ENCODE results near the gene PATL1. TPM values are rescaled to one million over a fixed set of nuclear protein-coding genes. Genes with fewer than 3 reads are reported as not detected.
"Not testable (repeated sequence)": the region's sequence is repeated elsewhere in the genome, so short reads cannot be mapped to it uniquely, and the experiment has no call there.

The PATL1 gene
- total RNA-seq, 2 experiments from 2014 or later, result 60.8 to 66.9 TPM

DNA sequence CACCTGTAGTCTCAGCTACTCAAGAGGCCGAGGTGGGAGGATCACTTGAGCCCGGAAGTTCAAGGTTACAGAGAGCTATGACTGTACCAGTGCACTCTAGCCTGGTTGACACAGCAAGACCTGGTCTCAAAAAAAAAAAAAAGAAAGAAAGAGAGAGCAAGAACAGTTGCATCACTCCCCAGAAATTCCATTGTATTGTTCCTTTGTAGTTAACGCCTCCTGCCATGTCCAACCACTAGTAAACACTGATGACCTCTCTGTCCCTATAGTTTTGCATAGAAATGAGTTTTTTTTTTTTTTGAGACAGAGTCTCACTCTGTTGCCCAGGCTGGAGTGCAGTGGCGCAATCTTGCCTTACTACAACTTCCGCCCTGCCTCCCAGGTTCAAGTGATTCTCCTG is 10.8 kb downstream of the PATL1 start:
- peaks cover 22% of the 10 kb centered on the region for H3K36me3 Mint-ChIP-seq
- H3K9me3 Mint-ChIP-seq, result no peaks in the 10 kb centered on the region
- DNase-seq, result no peak
- peaks cover 9% of the 10 kb centered on the region for H3K4me1 Mint-ChIP-seq
- H3K27me3 Mint-ChIP-seq, result no peaks in the 10 kb centered on the region
- H3K27ac Mint-ChIP-seq, result no peak overlapping the region
- no peak overlapping the region for H3K4me3 Mint-ChIP-seq

DNA sequence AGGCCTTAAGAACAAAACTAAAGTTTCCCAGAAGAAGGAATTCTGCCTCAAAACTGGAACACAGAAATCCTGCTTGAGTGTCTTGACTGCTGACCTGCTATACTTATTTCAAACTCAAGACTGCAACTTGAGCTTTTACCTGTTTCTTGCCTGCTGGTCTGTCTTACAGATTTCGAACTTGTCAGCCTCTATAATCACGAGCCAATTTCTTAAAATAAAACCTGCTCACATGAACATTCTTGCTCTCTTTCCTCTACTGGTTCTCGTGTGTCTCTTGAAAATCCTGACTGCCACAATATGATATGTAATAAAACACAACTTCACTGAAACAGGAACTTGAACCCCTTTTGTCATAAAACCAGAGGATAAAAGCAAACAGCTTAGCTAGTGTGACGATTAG is 13.9 kb downstream of the PATL1 start:
- no peaks in the 10 kb centered on the region for H3K9me3 Mint-ChIP-seq
- no peaks in the 10 kb centered on the region for H3K4me1 Mint-ChIP-seq
- no peaks in the 10 kb centered on the region for H3K27me3 Mint-ChIP-seq
- H3K4me3 Mint-ChIP-seq, result no peak overlapping the region
- DNase-seq, result no peak
- H3K27ac Mint-ChIP-seq, result no peak overlapping the region
- H3K36me3 Mint-ChIP-seq, result peaks cover 37% of the 10 kb centered on the region

DNA sequence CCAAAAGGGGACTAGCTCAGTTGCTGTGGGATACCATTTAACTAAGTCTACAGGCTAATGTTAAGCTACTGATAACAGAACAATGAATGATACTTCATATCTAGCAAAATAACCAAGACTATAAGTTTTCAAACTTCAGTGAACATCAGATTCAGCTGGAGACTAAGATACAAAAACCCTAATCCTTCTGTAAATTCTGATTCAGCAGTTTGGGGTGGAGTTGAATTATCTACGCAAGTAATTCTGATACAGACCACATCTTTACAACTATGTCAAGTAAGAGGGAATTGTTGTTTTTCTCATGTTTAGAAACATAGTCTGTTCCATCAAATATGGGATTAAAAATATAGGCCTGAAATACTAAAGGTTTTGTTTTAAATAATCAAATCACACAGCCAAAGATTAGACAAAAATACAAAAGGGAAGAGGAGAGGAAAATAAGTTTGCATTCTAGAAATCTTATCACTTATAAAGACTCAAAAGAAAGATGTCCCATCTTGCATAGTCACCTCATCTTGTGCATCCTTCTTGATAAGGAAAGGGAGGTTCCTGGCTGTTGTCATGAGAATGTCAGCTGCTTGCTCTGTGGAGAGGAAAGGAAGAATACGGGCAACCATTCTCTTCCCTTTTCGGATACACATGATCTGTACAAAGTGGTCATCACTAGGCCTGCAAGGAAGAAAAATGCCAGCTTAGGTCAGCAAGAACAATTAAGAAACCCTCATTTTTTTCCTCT is 21.4 kb downstream of the PATL1 start:
- Mint-ChIP-seq H3K4me3 (no peak overlapping the region), H3K27ac (peak overlapping the region; percentile 16), H3K36me3 (peaks cover 48% of the 10 kb centered on the region), H3K27me3 (no peaks in the 10 kb centered on the region), H3K9me3 (no peaks in the 10 kb centered on the region), H3K4me1 (no peaks in the 10 kb centered on the region)
- no peak for DNase-seq

DNA sequence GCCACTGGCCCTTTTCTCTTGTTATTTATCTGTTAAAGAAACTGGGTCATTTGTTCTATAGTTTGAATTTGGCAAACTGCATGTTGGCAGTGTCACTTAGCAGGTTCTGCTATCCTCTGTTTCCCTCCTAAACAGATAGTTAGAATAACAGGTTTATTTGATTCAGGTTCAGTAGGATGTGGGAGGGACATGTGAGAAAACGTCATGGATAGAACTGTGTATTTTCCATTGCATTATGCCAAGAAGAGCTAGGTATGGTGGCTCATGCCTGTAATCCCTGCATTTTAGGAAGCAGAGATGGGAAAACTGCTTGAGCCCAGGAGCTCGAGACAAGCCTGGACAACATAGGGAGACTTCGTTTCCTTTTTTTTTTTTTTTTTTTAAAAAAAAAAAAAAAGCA is 24.3 kb downstream of the PATL1 start:
- Mint-ChIP-seq H3K27me3 (no peaks in the 10 kb centered on the region), H3K9me3 (no peaks in the 10 kb centered on the region), H3K36me3 (peaks cover 41% of the 10 kb centered on the region), H3K27ac (no peak overlapping the region), H3K4me3 (no peak overlapping the region), H3K4me1 (no peaks in the 10 kb centered on the region)
- DNase-seq, result no peak

DNA sequence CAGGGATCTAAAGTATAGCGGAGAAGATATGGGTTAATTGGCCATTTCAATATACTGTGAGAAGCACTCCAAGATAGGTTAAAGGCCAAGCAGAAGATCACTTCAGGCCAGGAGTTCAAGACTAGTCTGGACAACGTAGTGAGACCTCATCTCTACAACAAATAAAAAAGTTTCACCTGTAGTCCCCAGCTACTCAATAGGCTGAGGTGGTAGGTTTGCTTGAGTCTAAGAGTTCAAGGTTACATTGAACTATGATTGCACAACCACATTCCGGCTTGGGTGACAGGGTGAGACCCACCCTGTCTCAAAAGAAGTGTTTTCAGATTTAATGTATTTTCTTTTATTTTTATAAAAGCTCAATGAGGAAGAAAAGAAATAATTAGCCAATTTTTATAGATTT is 25.4 kb downstream of the PATL1 start:
- no peak overlapping the region for H3K4me3 Mint-ChIP-seq
- H3K27ac Mint-ChIP-seq, result no peak overlapping the region
- DNase-seq, result no peak
- peaks cover 45% of the 10 kb centered on the region for H3K36me3 Mint-ChIP-seq
- no peaks in the 10 kb centered on the region for H3K9me3 Mint-ChIP-seq
- no peaks in the 10 kb centered on the region for H3K4me1 Mint-ChIP-seq
- H3K27me3 Mint-ChIP-seq, result no peaks in the 10 kb centered on the region

DNA sequence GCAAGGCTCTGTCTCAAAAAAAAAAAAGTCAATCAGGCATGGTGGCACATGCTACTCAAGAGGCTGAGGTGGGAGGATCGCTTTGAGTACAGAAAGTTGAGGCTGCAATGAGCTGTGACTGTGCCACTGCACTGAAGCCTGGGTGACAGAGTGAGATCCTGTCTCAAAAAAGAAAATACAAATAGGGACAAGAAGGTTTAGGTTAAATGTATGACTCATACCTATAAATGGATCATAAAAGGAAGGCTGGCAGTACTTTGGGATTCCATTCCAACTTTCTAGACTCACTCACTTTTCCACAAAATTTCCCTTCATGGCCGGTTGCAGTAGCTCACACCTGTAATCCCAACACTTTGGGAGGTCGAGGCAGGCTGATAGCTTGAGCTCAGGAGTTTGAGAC is 27.7 kb downstream of the PATL1 start:
- H3K27ac Mint-ChIP-seq, result no peak overlapping the region

DNA sequence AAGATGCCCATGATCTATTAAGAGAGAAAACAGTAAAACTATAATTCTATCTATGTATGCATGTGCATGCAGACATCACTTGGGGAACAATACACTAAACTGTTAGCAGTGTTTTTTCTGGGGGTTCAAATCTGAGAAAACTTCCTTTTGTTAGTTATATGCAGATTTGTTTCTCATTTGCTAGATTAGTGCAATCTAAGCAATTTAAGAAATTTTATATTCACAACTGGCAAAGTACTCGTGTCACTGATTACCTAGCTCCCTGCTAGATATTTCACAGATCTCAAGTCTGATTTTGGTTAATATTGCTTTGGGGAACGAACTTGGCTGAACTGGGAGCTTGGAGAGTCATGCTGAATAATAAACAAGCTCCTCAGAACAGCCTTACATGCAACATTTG is 38.3 kb downstream of the PATL1 start:
- H3K27ac Mint-ChIP-seq, result no peak overlapping the region
- H3K27me3 Mint-ChIP-seq, result no peaks in the 10 kb centered on the region
- no peak for DNase-seq
- H3K9me3 Mint-ChIP-seq, result no peaks in the 10 kb centered on the region
- no peak overlapping the region for H3K4me3 Mint-ChIP-seq
- peaks cover 4% of the 10 kb centered on the region for H3K36me3 Mint-ChIP-seq
- no peaks in the 10 kb centered on the region for H3K4me1 Mint-ChIP-seq

More for the DNA sequence above, 27.7 kb downstream of the PATL1 start:
- Mint-ChIP-seq H3K4me3 (no peak overlapping the region), H3K36me3 (peaks cover 49% of the 10 kb centered on the region), H3K4me1 (peaks cover 3% of the 10 kb centered on the region), H3K9me3 (no peaks in the 10 kb centered on the region), H3K27me3 (no peaks in the 10 kb centered on the region)
- DNase-seq, result no peak

DNA sequence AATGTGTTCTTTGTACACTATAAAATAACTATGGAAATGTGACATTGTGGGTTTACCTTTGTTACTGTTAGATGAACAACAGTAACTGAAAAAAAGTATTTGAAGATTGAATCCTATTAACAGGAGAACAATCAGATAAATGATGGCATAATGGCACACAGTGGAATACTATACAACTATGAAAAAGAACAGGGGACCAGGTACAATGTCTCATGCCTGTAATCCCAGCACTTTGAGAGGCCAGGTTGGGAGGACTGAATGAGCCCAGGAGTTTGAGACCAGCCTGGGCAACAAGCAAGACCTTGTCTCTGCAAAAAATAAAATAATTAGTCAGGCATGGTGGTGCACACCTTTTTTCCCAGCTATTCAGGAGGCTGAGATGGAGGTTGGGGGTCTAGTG is 38.8 kb downstream of the PATL1 start:
- Mint-ChIP-seq H3K9me3 (no peaks in the 10 kb centered on the region), H3K4me1 (no peaks in the 10 kb centered on the region), H3K27me3 (no peaks in the 10 kb centered on the region), H3K36me3 (peaks cover 4% of the 10 kb centered on the region), H3K27ac (no peak overlapping the region), H3K4me3 (no peak overlapping the region)
- DNase-seq, result no peak

DNA sequence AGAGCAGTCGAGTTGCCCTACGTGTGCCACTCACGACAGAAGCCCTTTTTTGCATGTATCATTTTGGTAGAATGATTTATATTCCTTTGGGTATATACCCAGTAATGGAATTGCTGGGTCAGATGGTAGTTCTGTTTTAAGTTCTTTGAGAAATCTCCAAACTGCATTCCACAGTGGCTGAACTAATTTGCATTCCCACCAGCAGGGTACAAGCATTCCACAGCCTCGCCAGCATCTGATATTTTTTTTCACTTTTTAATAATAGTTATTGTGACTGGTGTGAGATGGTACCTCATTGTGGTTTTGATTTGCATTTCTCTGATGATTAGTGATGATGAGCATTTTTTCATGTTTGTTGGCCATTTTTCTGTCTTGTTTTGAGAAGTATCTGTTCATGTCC is 41.9 kb downstream of the PATL1 start:
- DNase-seq, H3K9me3 Mint-ChIP-seq, H3K4me3 Mint-ChIP-seq, H3K4me1 Mint-ChIP-seq, H3K36me3 Mint-ChIP-seq, H3K27me3 Mint-ChIP-seq, H3K27ac Mint-ChIP-seq: not testable (repeated sequence)

DNA sequence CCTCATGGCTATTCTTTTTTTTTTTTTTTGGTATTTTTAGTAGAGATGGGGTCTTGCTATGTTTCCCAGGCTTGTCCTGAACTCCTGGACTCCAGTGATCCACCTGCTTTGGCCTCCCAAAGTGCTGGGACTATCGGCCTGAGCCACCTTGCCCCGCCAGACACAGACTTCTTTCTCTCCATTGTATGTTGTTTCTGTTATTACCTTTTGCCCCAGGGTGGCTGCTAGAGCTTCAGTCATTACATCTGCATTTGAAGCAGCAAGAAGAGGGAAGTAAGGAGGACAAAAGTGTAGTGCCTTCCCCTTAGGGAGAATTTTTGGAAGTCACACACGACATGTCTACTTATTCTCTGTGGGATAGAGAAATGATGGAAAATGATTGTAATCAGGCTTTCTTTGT is 43.1 kb downstream of the PATL1 start:
- Mint-ChIP-seq H3K36me3 (no peaks in the 10 kb centered on the region), H3K4me1 (no peaks in the 10 kb centered on the region), H3K4me3 (no peak overlapping the region), H3K27me3 (no peaks in the 10 kb centered on the region), H3K27ac (no peak overlapping the region), H3K9me3 (no peaks in the 10 kb centered on the region)
- DNase-seq, result no peak

DNA sequence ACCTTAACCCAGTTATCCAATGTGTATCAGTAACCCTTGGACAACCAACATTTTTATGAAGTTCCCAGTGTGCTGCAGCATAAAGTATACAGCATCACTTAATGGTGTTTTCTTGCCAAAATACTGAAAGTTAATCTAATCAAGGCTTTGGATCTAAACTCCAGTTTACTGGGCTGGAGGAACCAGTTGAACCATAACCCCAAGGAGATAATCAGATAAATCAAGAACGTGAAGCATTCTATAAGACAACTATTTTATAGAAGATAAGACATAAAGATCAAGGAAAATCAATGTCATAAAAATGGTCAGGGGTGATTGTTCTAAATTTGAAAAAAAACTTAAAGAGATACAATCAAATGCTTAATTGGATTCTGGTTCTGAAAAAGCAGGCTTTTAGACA is 51.0 kb downstream of the PATL1 start:
- Mint-ChIP-seq H3K36me3 (peaks cover 13% of the 10 kb centered on the region), H3K27ac (no peak overlapping the region), H3K9me3 (no peaks in the 10 kb centered on the region), H3K4me1 (peaks cover 22% of the 10 kb centered on the region), H3K27me3 (no peaks in the 10 kb centered on the region), H3K4me3 (no peak overlapping the region)
- no peak for DNase-seq

DNA sequence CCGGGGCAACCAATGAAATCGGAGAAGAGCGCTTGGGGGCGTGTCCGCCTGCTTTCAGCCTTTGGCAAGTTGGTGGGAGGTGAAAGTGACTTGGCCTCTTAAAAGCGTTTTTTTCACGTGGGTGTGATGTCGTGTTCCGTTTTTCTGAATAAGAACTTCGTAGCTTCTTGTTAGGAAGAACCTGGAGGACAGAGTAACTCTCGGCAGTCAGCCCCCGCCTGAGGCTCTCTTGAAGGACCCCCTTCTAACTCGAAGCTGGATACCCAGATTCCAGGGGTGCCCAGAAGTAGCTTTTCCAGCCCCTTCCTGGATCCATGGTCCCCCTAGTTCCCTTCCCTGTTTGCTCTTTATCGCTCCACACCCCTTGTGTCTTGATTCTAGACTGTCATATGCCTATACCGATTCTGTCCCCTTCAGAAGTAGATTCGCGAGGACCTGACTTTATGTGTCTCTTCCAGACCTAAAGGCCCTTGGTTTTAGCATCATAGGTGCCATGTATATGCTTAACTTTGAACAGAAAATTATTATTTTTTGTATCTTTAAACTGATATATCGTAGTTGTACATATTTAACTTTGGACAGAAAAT is 52.3 kb downstream of the PATL1 start:
- Mint-ChIP-seq H3K36me3 (peaks cover 14% of the 10 kb centered on the region), H3K27me3 (no peaks in the 10 kb centered on the region), H3K27ac (peak overlapping the region; percentile 98), H3K9me3 (no peaks in the 10 kb centered on the region), H3K4me1 (peaks cover 35% of the 10 kb centered on the region), H3K4me3 (peak overlapping the region; percentile 85)
- DNase-seq, result no peak

DNA sequence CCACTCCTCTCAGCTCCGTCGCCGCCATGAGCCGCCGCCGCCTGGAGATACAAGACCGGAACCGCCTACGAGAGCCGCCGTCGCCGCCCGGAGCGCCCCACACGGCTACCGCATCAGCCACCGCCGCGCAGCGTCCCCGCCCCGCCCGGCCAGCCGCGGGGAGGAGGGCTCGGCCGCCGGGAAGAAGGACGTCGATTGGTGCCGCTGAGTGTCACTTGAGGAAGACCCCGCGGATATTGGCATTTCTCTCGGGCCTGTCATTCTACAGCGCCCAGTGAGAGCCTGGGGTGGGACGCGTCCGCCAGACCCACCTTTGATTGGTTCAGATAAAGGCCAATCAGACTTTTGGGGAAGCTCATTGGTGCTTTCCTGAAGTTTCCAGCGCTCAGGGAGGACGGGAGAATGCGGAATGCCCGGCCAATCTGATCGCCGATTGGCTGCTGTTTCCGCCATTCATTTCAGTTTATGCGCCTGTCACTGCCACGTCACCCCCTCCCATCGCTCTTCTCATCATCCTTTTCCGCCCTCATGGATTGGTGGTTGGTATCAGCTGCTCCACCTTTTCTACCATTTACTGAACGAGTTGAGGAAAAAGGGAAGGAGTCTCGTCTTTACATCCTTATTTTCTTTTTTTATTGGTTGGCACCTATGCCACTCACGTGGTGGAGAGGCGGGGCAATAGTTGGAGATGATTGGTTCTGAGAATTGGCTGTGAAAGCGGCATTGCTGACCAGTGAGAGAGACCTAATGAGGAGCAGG is 53.0 kb downstream of the PATL1 start, which contains the start of gene OSBP:
Gene OSBP, minus strand, starts transcription at position 138 of the 759 bp plus-strand sequence. Its CDS starts 110 bp downstream, at position 28.
- peaks cover 38% of the 10 kb centered on the region for H3K4me1 Mint-ChIP-seq
- no peaks in the 10 kb centered on the region for H3K9me3 Mint-ChIP-seq
- peak within 1 kb of the TSS; percentile 89 for H3K4me3 Mint-ChIP-seq
- no peaks in the 10 kb centered on the region for H3K27me3 Mint-ChIP-seq
- peak within 1 kb of the TSS; percentile 98 for H3K27ac Mint-ChIP-seq
- H3K36me3 Mint-ChIP-seq, result peaks cover 14% of the 10 kb centered on the region
- DNase-seq, result peak; percentile 95

DNA sequence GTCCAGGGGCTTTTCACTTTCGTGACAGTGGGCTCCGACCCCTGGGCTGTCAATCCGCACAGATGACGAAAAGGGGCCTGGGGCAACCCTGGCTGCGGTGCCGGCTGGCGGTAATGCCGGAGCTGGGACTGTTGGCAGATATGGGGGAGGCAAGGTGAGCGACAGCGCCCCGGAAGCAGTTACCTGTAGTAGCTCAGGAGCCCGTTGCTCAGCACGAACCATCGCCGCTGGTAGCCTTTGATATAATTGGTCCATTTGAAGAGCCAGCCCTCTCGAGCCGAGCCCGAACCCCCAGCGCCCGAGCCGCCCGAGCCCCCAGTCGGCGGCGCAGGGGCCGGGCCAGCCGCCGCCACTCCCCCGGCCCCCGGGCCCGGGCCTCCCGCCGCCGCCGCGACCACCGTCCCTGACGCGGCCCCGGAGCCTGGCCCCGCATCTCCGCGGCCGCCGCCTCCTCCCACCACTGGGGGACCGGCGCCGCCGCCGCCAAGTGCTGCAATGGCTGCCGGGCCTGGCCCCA is 53.7 kb downstream of the PATL1 start:
- DNase-seq, result peak; percentile 56
- Mint-ChIP-seq H3K9me3 (no peaks in the 10 kb centered on the region), H3K36me3 (peaks cover 14% of the 10 kb centered on the region)

More for the DNA sequence above, 53.7 kb downstream of the PATL1 start:
- H3K4me3 Mint-ChIP-seq, result peak overlapping the region; percentile 89
- H3K4me1 Mint-ChIP-seq, result peaks cover 41% of the 10 kb centered on the region
- H3K27ac Mint-ChIP-seq, result peak overlapping the region; percentile 83
- H3K27me3 Mint-ChIP-seq, result no peaks in the 10 kb centered on the region

Data from activated naive CD8-positive, alpha-beta T cell treated with anti-CD3 and anti-CD28 coated beads for 36 hours (primary cell).